ENCODE measurements around the gene PBLD.

The PBLD gene

DNA sequence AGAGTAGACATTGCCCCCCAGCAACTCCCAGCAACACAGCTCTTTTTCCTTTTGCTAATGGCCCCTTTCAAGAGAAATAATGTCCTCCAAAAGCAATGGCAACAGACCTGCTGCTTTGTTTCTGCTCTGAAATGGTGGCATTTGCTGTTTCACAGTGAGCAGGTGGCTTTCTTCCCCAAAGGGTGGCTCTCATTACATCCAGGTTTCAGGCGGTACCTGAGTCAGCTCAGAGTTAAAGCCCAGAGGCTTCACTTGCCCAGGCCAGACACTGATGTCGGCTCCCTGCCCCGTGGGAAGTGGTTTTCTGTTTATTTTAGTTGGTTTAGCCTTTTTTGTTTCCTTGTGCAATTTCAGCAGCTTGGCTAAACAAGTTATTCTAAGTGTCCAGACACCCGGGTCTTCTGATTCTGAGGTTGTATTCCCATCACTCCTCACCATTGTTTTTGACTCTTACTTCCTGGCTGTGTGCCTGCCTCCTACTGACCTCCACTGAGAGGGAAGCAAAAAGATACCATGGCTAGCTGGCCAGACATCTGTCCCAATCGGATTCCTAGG is 93.1 kb downstream of the PBLD start:
- H3K9me3 ChIP-seq (replicated peaks; ENCODE audit: insufficient read depth, low read length), result no peaks in the 10 kb centered on the region
- H4K20me1 ChIP-seq (ENCODE audit: insufficient read depth, low read length), result no peaks in the 10 kb centered on the region
- no peaks in the 10 kb centered on the region for H3K27me3 ChIP-seq (replicated peaks; ENCODE audit: insufficient read depth, low read length)
- H3K9me2 ChIP-seq (replicated peaks; ENCODE audit: insufficient read depth, low read length), result no peaks in the 10 kb centered on the region
- no peaks in the 10 kb centered on the region for H3K36me3 ChIP-seq (replicated peaks; ENCODE audit: insufficient read depth, low read length)
- H3K4me3 ChIP-seq (ENCODE audit: low read length), result no peak overlapping the region
- H3K4me2 ChIP-seq (ENCODE audit: low read depth, low read length), result peak overlapping the region; percentile 33
- H3K27ac ChIP-seq (ENCODE audit: low read length), result peak overlapping the region; percentile 57; the same call in 1 of the 2 replicates
- no peaks in the 10 kb centered on the region for H3K79me2 ChIP-seq (ENCODE audit: low read length)
- TF ChIP-seq EZH2 (optimal IDR thresholded peaks at IDR 0.05; ENCODE audit: low read depth, low read length) (no peak), EZH2phosphoT487 (IDR thresholded peaks at IDR 0.05; ENCODE audit: low read length) (no peak)
- H2AFZ ChIP-seq (ENCODE audit: low read length), result peak overlapping the region; percentile 73
- H3K4me1 ChIP-seq (ENCODE audit: low read length), result peaks cover 15% of the 10 kb centered on the region
- peaks cover 10% of the 10 kb centered on the region for H3F3A ChIP-seq (ENCODE audit: insufficient read depth, low read length)
- H3K9ac ChIP-seq (ENCODE audit: low read length), result peak overlapping the region; percentile 9; the same call in 1 of the 2 replicates
- DNase-seq, result peak; percentile 82

- Histone ChIP-seq H3K9me3 (replicated peaks; ENCODE audit: insufficient read depth, low read length) (no peaks in the 10 kb centered on the region), H3K36me3 (replicated peaks; ENCODE audit: insufficient read depth, low read length) (no peaks in the 10 kb centered on the region), H3K9ac (ENCODE audit: low read length) (no peak overlapping the region), H3K4me1 (ENCODE audit: low read length) (peaks cover 15% of the 10 kb centered on the region), H3K4me2 (ENCODE audit: low read depth, low read length) (peak overlapping the region; percentile 33; the same call in 1 of the 2 replicates), H2AFZ (ENCODE audit: low read length) (peak overlapping the region; percentile 73), H3F3A (ENCODE audit: insufficient read depth, low read length) (peaks cover 10% of the 10 kb centered on the region), H3K27ac (ENCODE audit: low read length) (peak overlapping the region; percentile 57; the same call in 1 of the 2 replicates), H3K4me3 (ENCODE audit: low read length) (no peak overlapping the region), H4K20me1 (ENCODE audit: insufficient read depth, low read length) (no peaks in the 10 kb centered on the region), H3K9me2 (replicated peaks; ENCODE audit: insufficient read depth, low read length) (no peaks in the 10 kb centered on the region), H3K79me2 (ENCODE audit: low read length) (no peaks in the 10 kb centered on the region), H3K27me3 (replicated peaks; ENCODE audit: insufficient read depth, low read length) (no peaks in the 10 kb centered on the region)
- no peak for DNase-seq
- no peak for TF ChIP-seq EZH2 (optimal IDR thresholded peaks at IDR 0.05; ENCODE audit: low read depth, low read length)
- TF ChIP-seq EZH2phosphoT487 (IDR thresholded peaks at IDR 0.05; ENCODE audit: low read length), result no peak
- TF ChIP-seq, protein P1, sequence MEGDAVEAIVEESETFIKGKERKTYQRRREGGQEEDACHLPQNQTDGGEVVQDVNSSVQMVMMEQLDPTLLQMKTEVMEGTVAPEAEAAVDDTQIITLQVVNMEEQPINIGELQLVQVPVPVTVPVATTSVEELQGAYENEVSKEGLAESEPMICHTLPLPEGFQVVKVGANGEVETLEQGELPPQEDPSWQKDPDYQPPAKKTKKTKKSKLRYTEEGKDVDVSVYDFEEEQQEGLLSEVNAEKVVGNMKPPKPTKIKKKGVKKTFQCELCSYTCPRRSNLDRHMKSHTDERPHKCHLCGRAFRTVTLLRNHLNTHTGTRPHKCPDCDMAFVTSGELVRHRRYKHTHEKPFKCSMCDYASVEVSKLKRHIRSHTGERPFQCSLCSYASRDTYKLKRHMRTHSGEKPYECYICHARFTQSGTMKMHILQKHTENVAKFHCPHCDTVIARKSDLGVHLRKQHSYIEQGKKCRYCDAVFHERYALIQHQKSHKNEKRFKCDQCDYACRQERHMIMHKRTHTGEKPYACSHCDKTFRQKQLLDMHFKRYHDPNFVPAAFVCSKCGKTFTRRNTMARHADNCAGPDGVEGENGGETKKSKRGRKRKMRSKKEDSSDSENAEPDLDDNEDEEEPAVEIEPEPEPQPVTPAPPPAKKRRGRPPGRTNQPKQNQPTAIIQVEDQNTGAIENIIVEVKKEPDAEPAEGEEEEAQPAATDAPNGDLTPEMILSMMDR (IDR thresholded peaks at IDR 0.05; ENCODE audit: low read length), result no peak
Measured at GRCh38 chr10:68239069-68239468, 93.7 kb downstream of the PBLD start.

DNA sequence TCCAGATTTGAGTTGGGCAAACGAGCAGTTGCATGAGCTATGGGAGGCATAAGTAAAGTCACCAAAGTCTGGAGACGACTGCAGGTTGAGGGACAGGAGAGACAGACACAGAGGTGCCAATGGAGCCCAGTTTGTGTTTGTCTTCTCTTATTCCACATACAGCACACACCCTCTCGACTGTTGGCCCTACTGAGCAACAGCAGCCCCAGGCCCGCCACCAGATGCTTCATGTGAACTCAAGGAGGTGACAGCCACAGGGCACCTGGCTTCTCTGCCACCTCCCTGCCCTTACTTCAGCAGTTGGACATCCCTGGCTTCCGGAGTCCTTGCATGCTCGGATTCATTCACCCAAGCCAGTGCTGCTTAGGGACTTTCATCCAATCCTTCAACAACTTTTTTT is 94.4 kb downstream of the PBLD start:
- Histone ChIP-seq H3F3A (ENCODE audit: insufficient read depth, low read length) (peaks cover 10% of the 10 kb centered on the region), H2AFZ (ENCODE audit: low read length) (no peak overlapping the region)
- TF ChIP-seq EZH2phosphoT487 (IDR thresholded peaks at IDR 0.05; ENCODE audit: low read length), result no peak
- no peak for TF ChIP-seq EZH2 (optimal IDR thresholded peaks at IDR 0.05; ENCODE audit: low read depth, low read length)
- TF ChIP-seq, protein P1 (IDR thresholded peaks at IDR 0.05; ENCODE audit: low read length), result no peak

GRCh38 chr10:68237173-68237572 is 95.6 kb downstream of the PBLD start:
- Histone ChIP-seq H4K20me1 (ENCODE audit: insufficient read depth, low read length) (no peaks in the 10 kb centered on the region), H3K4me3 (ENCODE audit: low read length) (no peak overlapping the region), H3K36me3 (replicated peaks; ENCODE audit: insufficient read depth, low read length) (no peaks in the 10 kb centered on the region), H3K9me3 (replicated peaks; ENCODE audit: insufficient read depth, low read length) (no peaks in the 10 kb centered on the region), H3K9me2 (replicated peaks; ENCODE audit: insufficient read depth, low read length) (no peaks in the 10 kb centered on the region), H3K4me2 (ENCODE audit: low read depth, low read length) (no peak overlapping the region), H3K9ac (ENCODE audit: low read length) (no peak overlapping the region), H2AFZ (ENCODE audit: low read length) (no peak overlapping the region), H3K27me3 (replicated peaks; ENCODE audit: insufficient read depth, low read length) (0 out of 2 replicates have a peak, but pooled peaks cover 4% of the 10 kb centered on the region), H3K27ac (ENCODE audit: low read length) (no peak overlapping the region), H3K4me1 (ENCODE audit: low read length) (peaks cover 15% of the 10 kb centered on the region), H3K79me2 (ENCODE audit: low read length) (no peaks in the 10 kb centered on the region), H3F3A (ENCODE audit: insufficient read depth, low read length) (peaks cover 10% of the 10 kb centered on the region)
- no peak for DNase-seq
- TF ChIP-seq, protein P1 (IDR thresholded peaks at IDR 0.05; ENCODE audit: low read length), result no peak
- no peak for TF ChIP-seq EZH2phosphoT487 (IDR thresholded peaks at IDR 0.05; ENCODE audit: low read length)

More for the DNA sequence above, 94.4 kb downstream of the PBLD start:
- Histone ChIP-seq H3K27ac (ENCODE audit: low read length) (no peak overlapping the region), H4K20me1 (ENCODE audit: insufficient read depth, low read length) (no peaks in the 10 kb centered on the region), H3K4me1 (ENCODE audit: low read length) (peaks cover 15% of the 10 kb centered on the region), H3K4me2 (ENCODE audit: low read depth, low read length) (no peak overlapping the region), H3K79me2 (ENCODE audit: low read length) (no peaks in the 10 kb centered on the region), H3K4me3 (ENCODE audit: low read length) (no peak overlapping the region), H3K9me2 (replicated peaks; ENCODE audit: insufficient read depth, low read length) (no peaks in the 10 kb centered on the region), H3K9me3 (replicated peaks; ENCODE audit: insufficient read depth, low read length) (no peaks in the 10 kb centered on the region), H3K27me3 (replicated peaks; ENCODE audit: insufficient read depth, low read length) (no peaks in the 10 kb centered on the region), H3K9ac (ENCODE audit: low read length) (no peak overlapping the region), H3K36me3 (replicated peaks; ENCODE audit: insufficient read depth, low read length) (no peaks in the 10 kb centered on the region)
- DNase-seq, result no peak
